UCSD-AML1 (cell line): ENCODE results near the gene TNFAIP8.
"Not testable (repeated sequence)": the region's sequence is repeated elsewhere in the genome, so short reads cannot be mapped to it uniquely, and the experiment has no call there.

Experiments
- DNase-seq: peaks from one replicate; lab custom pipeline; 2025; ENCODE audit not compliant: unreplicated experiment; lab: John Stamatoyannopoulos, UW

TNFAIP8 gene

GRCh38 chr5:119412279-119413227, 56.7 kb downstream of the TNFAIP8 start:
- no peak for DNase-seq

GRCh38 chr5:119414124-119414734, 58.4 kb downstream of the TNFAIP8 start:
- peak; percentile 11 for DNase-seq

GRCh38 chr5:119417891-119418605, 62.2 kb downstream of the TNFAIP8 start:
- DNase-seq, result no peak

GRCh38 chr5:119418606-119419100, 62.8 kb downstream of the TNFAIP8 start:
- DNase-seq, result no peak

GRCh38 chr5:119420169-119420568, 64.3 kb downstream of the TNFAIP8 start:
- DNase-seq, result peak; percentile 63

- DNase-seq, result no peak
These were observed 70.2 kb downstream of the TNFAIP8 start for GRCh38 chr5:119426057-119426456.

GRCh38 chr5:119427060-119427459, 71.2 kb downstream of the TNFAIP8 start:
- no peak for DNase-seq

GRCh38 chr5:119427596-119427995, 71.8 kb downstream of the TNFAIP8 start:
- DNase-seq, result not testable (repeated sequence)

GRCh38 chr5:119428166-119428565, 72.3 kb downstream of the TNFAIP8 start:
- DNase-seq, result not testable (repeated sequence)

- not testable (repeated sequence) for DNase-seq
These were observed 72.8 kb downstream of the TNFAIP8 start for GRCh38 chr5:119428574-119428973.

GRCh38 chr5:119432674-119433237, 76.9 kb downstream of the TNFAIP8 start:
- DNase-seq, result not testable (repeated sequence)

GRCh38 chr5:119435436-119436132, 79.8 kb downstream of the TNFAIP8 start:
- DNase-seq, result peak; percentile 84

GRCh38 chr5:119437785-119438586, 82.2 kb downstream of the TNFAIP8 start:
- DNase-seq, result not testable (repeated sequence)

- peak; percentile 14 for DNase-seq
These were observed 82.7 kb downstream of the TNFAIP8 start for GRCh38 chr5:119438587-119438917.

GRCh38 chr5:119439140-119439631, 83.4 kb downstream of the TNFAIP8 start:
- peak; percentile 58 for DNase-seq

- DNase-seq, result not testable (repeated sequence)
These were observed 83.8 kb downstream of the TNFAIP8 start for GRCh38 chr5:119439632-119440031.

GRCh38 chr5:119444643-119445042, 88.8 kb downstream of the TNFAIP8 start:
- not testable (repeated sequence) for DNase-seq

- no peak for DNase-seq
These were observed 89.7 kb downstream of the TNFAIP8 start for GRCh38 chr5:119445544-119445943.
